Cortex of kidney (tissue), 1 donor: ENCODE measurements around the gene PPARD.

ENCODE experiments used
- DNase-seq: peaks from one replicate; lab custom pipeline; 2025; lab: John Stamatoyannopoulos, UW

The PPARD gene

GRCh38 chr6:35469751-35470662 lies 127.6 kb downstream of the PPARD start:
- DNase-seq = no peak

GRCh38 chr6:35470663-35471120 lies 128.3 kb downstream of the PPARD start:
- no peak for DNase-seq

- no peak for DNase-seq
Measured at GRCh38 chr6:35471836-35472345, 129.5 kb downstream of the PPARD start.

- DNase-seq = no peak
Measured at GRCh38 chr6:35473075-35473849, 130.9 kb downstream of the PPARD start.

GRCh38 chr6:35473850-35474130 lies 131.4 kb downstream of the PPARD start:
- DNase-seq = no peak

- no peak for DNase-seq
Measured at GRCh38 chr6:35474131-35474941, 132.0 kb downstream of the PPARD start.

GRCh38 chr6:35474942-35475570 lies 132.7 kb downstream of the PPARD start:
- no peak for DNase-seq

- no peak for DNase-seq
Measured at GRCh38 chr6:35475573-35475972, 133.2 kb downstream of the PPARD start.

GRCh38 chr6:35476004-35476403 lies 133.6 kb downstream of the PPARD start:
- no peak for DNase-seq

- DNase-seq = no peak
Measured at GRCh38 chr6:35477028-35477427, 134.7 kb downstream of the PPARD start.
